Neural progenitor cell (in vitro differentiated cells): ENCODE data around the gene EPHB3. TPM values are rescaled to one million over a fixed set of nuclear protein-coding genes. Genes with fewer than 3 reads are reported as not detected.
"Not testable (repeated sequence)": the region's sequence is repeated elsewhere in the genome, so short reads cannot be mapped to it uniquely, and the experiment has no call there.

Source experiments
- DNase-seq: peaks from one replicate; pipeline ENCODE4 v3.0.0-alpha.2; 2016; ENCODE audit warnings: low spot score
- H2AFZ ChIP-seq: fragments of 200-600 bp; sonication (generic); replicated peaks from 2 replicates; pipeline ENCODE4 v1.6.1; 2016; ENCODE audit warnings: antibody characterized with exemption
- H3F3A ChIP-seq: fragments of 200-600 bp; sonication (generic); 2 replicates; pipeline ENCODE4 v1.6.1; 2016; ENCODE audit warnings: antibody characterized with exemption, low read depth
- H3K27ac ChIP-seq: fragments of 200-600 bp; sonication (generic); 2 replicates; pipeline ENCODE4 v1.5.1; 2016; ENCODE audit warnings: mild to moderate bottlenecking
- H3K27me3 ChIP-seq: fragments of 200-600 bp; sonication (generic); 2 replicates; pipeline ENCODE4 v1.6.1; 2016; ENCODE audit warnings: mild to moderate bottlenecking, moderate library complexity
- H3K36me3 ChIP-seq: fragments of 200-600 bp; sonication (generic); 2 replicates; pipeline ENCODE4 v1.5.1; 2016
- H3K4me1 ChIP-seq: fragments of 200-600 bp; sonication (generic); 2 replicates; pipeline ENCODE4 v1.6.1; 2016; ENCODE audit warnings: mixed run types
- H3K4me2 ChIP-seq: fragments of 200-600 bp; sonication (generic); 2 replicates; pipeline ENCODE4 v1.6.1; 2016
- H3K4me3 ChIP-seq: fragments of 200-600 bp; sonication (generic); 2 replicates; pipeline ENCODE4 v1.5.1; 2016
- H3K79me2 ChIP-seq: fragments of 200-600 bp; sonication (generic); 2 replicates; pipeline ENCODE4 v1.6.1; 2016; ENCODE audit warnings: low read depth
- H3K9ac ChIP-seq: fragments of 200-600 bp; sonication (generic); 2 replicates; pipeline ENCODE4 v1.6.1; 2016
- H3K9me3 ChIP-seq: fragments of 200-600 bp; sonication (generic); 2 replicates; pipeline ENCODE4 v1.5.1; 2016; ENCODE audit warnings: low read depth
- H4K20me1 ChIP-seq: fragments of 200-600 bp; sonication (generic); 2 replicates; pipeline ENCODE4 v1.6.1; 2016; ENCODE audit warnings: low read depth
- H3K27ac Mint-ChIP-seq: 3 replicates; pipeline ENCODE4 v1.8.0; 2021; ENCODE audit warnings: mixed read lengths
- H3K27me3 Mint-ChIP-seq: 2 replicates; pipeline ENCODE4 v1.8.0; 2022; ENCODE audit warnings: low read depth, mild to moderate bottlenecking, inconsistent platforms, moderate library complexity, mixed read lengths; ENCODE audit not compliant: insufficient read depth
- H3K36me3 Mint-ChIP-seq: 3 replicates; pipeline ENCODE4 v1.8.0; 2021; ENCODE audit warnings: mixed read lengths
- H3K4me1 Mint-ChIP-seq: 3 replicates; pipeline ENCODE4 v1.8.0; 2021; ENCODE audit warnings: mixed read lengths
- H3K4me3 Mint-ChIP-seq: 3 replicates; pipeline ENCODE4 v1.8.0; 2021; ENCODE audit warnings: mild to moderate bottlenecking, moderate library complexity, mixed read lengths
- H3K9me3 Mint-ChIP-seq: 3 replicates; pipeline ENCODE4 v1.8.0; 2020; ENCODE audit warnings: mixed read lengths
- CTCF ChIP-seq: fragments of 200-600 bp; sonication (generic); IDR thresholded peaks from 2 replicates; pipeline ENCODE4 v1.5.1; 2017; ENCODE audit warnings: antibody characterized with exemption, mild to moderate bottlenecking
- EZH2 ChIP-seq: fragments of 200-600 bp; sonication (generic); IDR thresholded peaks from 2 replicates; pipeline ENCODE4 v1.6.1; 2017; ENCODE audit warnings: antibody characterized with exemption, mild to moderate bottlenecking, moderate library complexity
- EZH2phosphoT487 ChIP-seq: fragments of 200-600 bp; sonication (generic); IDR thresholded peaks from 2 replicates; pipeline ENCODE4 v1.6.1; 2017; ENCODE audit warnings: antibody characterized with exemption
- total RNA-seq: library from RNA; depleted of rRNA; stranded (reverse); fragments of >200 nt; gene quantifications from 2 replicates; pipeline ENCODE4 v1.2.3, GENCODE V29; 2015; ENCODE audit warnings: low replicate concordance

The EPHB3 gene
- total RNA-seq, 1 donor from 2014 or later = 2.3 TPM

DNA sequence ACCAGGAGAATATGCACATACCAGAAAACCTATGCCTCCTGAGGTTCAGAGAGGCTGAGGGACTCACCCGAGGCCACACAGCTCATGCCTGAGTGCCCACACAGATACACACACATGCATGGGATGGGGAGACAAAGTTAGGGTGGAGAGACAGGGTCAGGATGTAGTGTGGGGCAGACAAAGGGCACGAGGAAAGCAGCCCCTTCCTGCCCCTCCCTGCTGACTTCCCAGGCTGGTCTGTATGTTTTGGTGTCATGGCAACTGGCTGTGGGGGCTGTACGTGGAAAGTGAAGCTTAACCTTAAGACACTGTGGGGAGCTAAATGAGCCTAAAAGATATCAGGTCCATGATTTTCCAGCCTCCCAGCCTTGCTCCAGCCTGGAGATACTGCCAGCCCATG, 57.8 kb downstream of the EPHB3 start:
- H3F3A ChIP-seq = no peaks in the 10 kb centered on the region
- H3K4me3 ChIP-seq = no peak overlapping the region
- H3K4me2 ChIP-seq = no peak overlapping the region
- H3K36me3 ChIP-seq = no peaks in the 10 kb centered on the region
- H3K4me1 Mint-ChIP-seq = peaks cover 38% of the 10 kb centered on the region
- no peak overlapping the region for H3K27ac ChIP-seq
- H3K9me3 Mint-ChIP-seq = no peaks in the 10 kb centered on the region
- H3K4me3 Mint-ChIP-seq = no peak overlapping the region
- H2AFZ ChIP-seq = no peak overlapping the region
- peaks cover 9% of the 10 kb centered on the region for H3K27me3 Mint-ChIP-seq
- peak overlapping the region; percentile 7 for H3K27ac Mint-ChIP-seq
- no peaks in the 10 kb centered on the region for H4K20me1 ChIP-seq
- no peaks in the 10 kb centered on the region for H3K9me3 ChIP-seq
- H3K36me3 Mint-ChIP-seq = no peaks in the 10 kb centered on the region
- no peak for DNase-seq
- H3K4me1 ChIP-seq = no peaks in the 10 kb centered on the region
- no peak for TF ChIP-seq EZH2
- TF ChIP-seq EZH2phosphoT487 = no peak
- no peak for TF ChIP-seq CTCF
- H3K27me3 ChIP-seq = peaks cover 9% of the 10 kb centered on the region
- H3K79me2 ChIP-seq = no peaks in the 10 kb centered on the region
- no peak overlapping the region for H3K9ac ChIP-seq

- H3K4me1 Mint-ChIP-seq = peaks cover 35% of the 10 kb centered on the region
- no peaks in the 10 kb centered on the region for H3K36me3 Mint-ChIP-seq
- Histone ChIP-seq H3K27me3 (peaks cover 9% of the 10 kb centered on the region), H2AFZ (no peak overlapping the region), H4K20me1 (no peaks in the 10 kb centered on the region), H3K9me3 (no peaks in the 10 kb centered on the region), H3K4me3 (no peak overlapping the region), H3K9ac (no peak overlapping the region), H3K4me1 (no peaks in the 10 kb centered on the region), H3K79me2 (no peaks in the 10 kb centered on the region), H3K27ac (no peak overlapping the region), H3F3A (no peaks in the 10 kb centered on the region), H3K36me3 (no peaks in the 10 kb centered on the region), H3K4me2 (no peak overlapping the region)
- TF ChIP-seq CTCF (no peak), EZH2phosphoT487 (no peak), EZH2 (no peak)
- H3K9me3 Mint-ChIP-seq = no peaks in the 10 kb centered on the region
- H3K27ac Mint-ChIP-seq = no peak overlapping the region
- H3K4me3 Mint-ChIP-seq = no peak overlapping the region
- no peak for DNase-seq
- peaks cover 7% of the 10 kb centered on the region for H3K27me3 Mint-ChIP-seq
These were observed 58.3 kb downstream of the EPHB3 start for GRCh38 chr3:184619787-184620430.

GRCh38 chr3:184620475-184621119, 59.0 kb downstream of the EPHB3 start:
- Histone ChIP-seq H3F3A (no peaks in the 10 kb centered on the region), H3K36me3 (no peaks in the 10 kb centered on the region), H3K27ac (no peak overlapping the region), H3K79me2 (no peaks in the 10 kb centered on the region), H4K20me1 (no peaks in the 10 kb centered on the region), H3K4me3 (no peak overlapping the region), H3K9me3 (no peaks in the 10 kb centered on the region), H3K4me2 (no peak overlapping the region), H3K4me1 (no peaks in the 10 kb centered on the region), H3K27me3 (peaks cover 9% of the 10 kb centered on the region), H3K9ac (no peak overlapping the region), H2AFZ (no peak overlapping the region)
- no peak for TF ChIP-seq EZH2phosphoT487
- no peak for TF ChIP-seq CTCF
- no peak for TF ChIP-seq EZH2
- Mint-ChIP-seq H3K4me1 (peaks cover 33% of the 10 kb centered on the region), H3K36me3 (no peaks in the 10 kb centered on the region), H3K27ac (no peak overlapping the region), H3K9me3 (no peaks in the 10 kb centered on the region), H3K4me3 (no peak overlapping the region), H3K27me3 (peaks cover 7% of the 10 kb centered on the region)
- DNase-seq = no peak

- not testable (repeated sequence) for DNase-seq, H3K4me2 ChIP-seq, H2AFZ ChIP-seq, H3K27ac ChIP-seq, H4K20me1 ChIP-seq, H3K79me2 ChIP-seq, H3K36me3 ChIP-seq, H3K27me3 ChIP-seq, H3K27ac Mint-ChIP-seq, H3K9ac ChIP-seq, H3K9me3 ChIP-seq, H3F3A ChIP-seq, H3K27me3 Mint-ChIP-seq, H3K4me3 ChIP-seq, H3K9me3 Mint-ChIP-seq, H3K36me3 Mint-ChIP-seq, H3K4me1 ChIP-seq, H3K4me3 Mint-ChIP-seq
- H3K4me1 Mint-ChIP-seq = peaks cover 23% of the 10 kb centered on the region
These were observed 60.6 kb downstream of the EPHB3 start for GRCh38 chr3:184622156-184622555.
